Ovary (tissue), 9 donors: ENCODE results near the gene CAV1. TPM values are rescaled to one million over a fixed set of nuclear protein-coding genes. Genes with fewer than 3 reads are reported as not detected.

Source experiments
- DNase-seq, 5 donors: peaks; one replicate each; pipeline ENCODE4 v3.0.0-alpha.2; 2019 to 2020
- H3K27ac ChIP-seq, 2 donors: fragments of 200-600 bp; one replicate each; pipeline versions ENCODE4 v1.5.1 to v1.8.0; 2019 to 2022
- H3K27me3 ChIP-seq: fragments of 200-600 bp; one replicate; pipeline ENCODE4 v1.8.0; 2022
- H3K36me3 ChIP-seq: fragments of 200-600 bp; sonication (generic); one replicate; pipeline ENCODE4 v1.5.1; 2019
- H3K4me1 ChIP-seq: one replicate; pipeline ENCODE4 v1.8.1; 2013; ENCODE audit warnings: mild to moderate bottlenecking, moderate library complexity; ENCODE audit not compliant: insufficient read depth
- H3K4me3 ChIP-seq: fragments of 200-600 bp; sonication (generic); one replicate; pipeline ENCODE4 v1.5.1; 2017
- H3K9me3 ChIP-seq, 2 donors: fragments of 200-600 bp in 1 of 2; sonication (generic) in 1 of 2; one replicate each; pipeline versions ENCODE4 v1.5.1 to v1.8.1; 2013 to 2019; ENCODE audit warnings: mild to moderate bottlenecking in 1 of 2, moderate library complexity in 1 of 2
- CTCF ChIP-seq, 3 donors: fragments of 450-650 bp in 2 of 3; fragments of 200-600 bp in 1 of 3; IDR thresholded peaks; one replicate each; pipeline versions ENCODE4 v1.5.1 to v1.8.0; 2016 to 2022; ENCODE audit warnings: antibody characterized with exemption in 3 of 3, mild to moderate bottlenecking in 1 of 3
- EP300 ChIP-seq: sonication (generic); formaldehyde crosslinking; IDR thresholded peaks from one replicate; pipeline ENCODE4 v1.6.1; 2017; ENCODE audit warnings: antibody characterized with exemption
- POLR2A ChIP-seq: fragments of 450-650 bp; IDR thresholded peaks from one replicate; pipeline ENCODE4 v1.6.1; 2017; ENCODE audit warnings: antibody characterized with exemption, mild to moderate bottlenecking, moderate library complexity
- WGBS, 3 donors: extraction: QIAGEN DNeasy Blood & Tissue Kit in 1 of 3; methylation state at CpG; one replicate each; pipeline versions ENCODE4 v1.1.5 to v1.1.7; 2013 to 2017; 5-methylcytosine and 5-hydroxymethylcytosine counted together
- intact Hi-C, 4 donors: fragments of 100-400 bp; cut with DNase I; formaldehyde crosslinking; loops; one replicate each; pipeline versions ENCODE4 v1.11.0 to v1.15.1; 2022 to 2023
- polyA plus RNA-seq, 2 donors: library from polyadenylated mRNA; stranded (reverse); fragments of 200-250 nt in 1 of 2; fragments of 350-450 nt in 1 of 2; fragmentation: Illumina TruSeq in 1 of 2; extraction: RNeasy Lipid Tissue Mini Kit (QIAGEN cat#74804) in 1 of 2; gene quantifications; one replicate each; pipeline ENCODE4 v1.2.3, GENCODE V29; 2013 to 2014
- total RNA-seq, 7 donors: library from RNA; depleted of rRNA in 2 of 7; stranded (reverse); fragments of >200 nt in 2 of 7; fragmentation: NEBNext Ultra II Directional in 3 of 7; extraction: Animal tissue kit (Norgen Biotek cat#: 25700) in 3 of 7; gene quantifications; one replicate each; pipeline versions ENCODE4 v1.1.0 to v1.2.4, GENCODE V29; 2016 to 2023
- donor health status: DM: no; HTN: no; CAD: no; lungs with moderate emphysema.
- donor health status: DM: no; HTN: no; CAD: no.
- donor health status: Bipolar disorder and iron deficiency.
- donor health status: DM: yes; HTN: yes; CAD: no.
- donor health status: DM: no; HTN: no; CAD: no.
- donor health status: DM: yes; HTN: yes; CAD: no.

The CAV1 gene
- total and polyA plus RNA-seq, 9 donors: 47.3 to 287 (median 101) TPM

GRCh38 chr7:116560021-116560970 is 35.5 kb downstream of the CAV1 start:
- H3K27ac ChIP-seq: no peak overlapping the region
- no peaks in the 10 kb centered on the region for H3K9me3 ChIP-seq
- no peaks in the 10 kb centered on the region for H3K36me3 ChIP-seq
- DNase-seq: no peak
- WGBS, 3 donors: 52 to 66% (median 63%) methylated on average over 7 of the region's 7 CpGs
- H3K4me3 ChIP-seq: no peak overlapping the region
- H3K27me3 ChIP-seq: no peaks in the 10 kb centered on the region
- TF ChIP-seq EP300 (no peak), CTCF (IDR thresholded peaks at IDR 0.05) (no peak)
- intact Hi-C loops: no loop called here
- H3K4me1 ChIP-seq: peaks cover 2% of the 10 kb centered on the region

DNA sequence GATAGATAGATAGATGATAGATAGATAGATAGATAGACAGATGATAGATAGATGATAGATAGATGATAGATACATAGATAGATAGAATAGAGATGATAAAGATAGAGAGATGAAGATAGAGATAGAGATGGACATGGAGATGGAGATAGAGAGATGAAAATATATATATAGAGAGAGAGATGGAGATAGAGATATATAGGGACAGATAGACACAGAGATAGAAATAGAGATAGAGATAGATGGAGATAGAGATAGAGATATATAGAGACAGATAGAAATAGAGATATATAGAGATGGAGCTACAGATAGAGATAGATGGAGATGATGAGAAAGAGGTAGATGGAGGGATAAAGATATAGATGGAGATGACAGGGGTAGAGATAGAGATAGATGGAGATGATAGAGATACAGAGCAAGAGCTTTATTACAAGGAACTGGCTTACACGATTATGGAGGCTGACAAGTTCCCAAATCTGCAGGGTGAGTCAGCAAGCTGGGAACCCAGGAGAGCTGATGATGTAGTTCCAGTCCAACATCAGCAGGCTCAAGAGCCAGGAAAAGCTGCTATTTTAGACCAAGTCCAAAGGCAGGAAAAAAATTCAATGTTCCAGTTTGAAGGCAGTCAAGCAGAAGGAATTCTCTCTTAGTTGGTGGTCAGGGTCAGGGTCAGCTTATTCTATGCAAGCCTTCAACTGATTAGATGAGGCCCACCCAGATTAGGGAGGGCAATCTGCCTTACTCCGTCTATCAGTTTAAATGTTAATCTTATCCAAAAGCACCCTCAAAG is 37.1 kb downstream of the CAV1 start:
- H3K27ac ChIP-seq: no peak overlapping the region
- no peaks in the 10 kb centered on the region for H3K27me3 ChIP-seq
- no peak overlapping the region for H3K4me3 ChIP-seq
- H3K36me3 ChIP-seq: no peaks in the 10 kb centered on the region
- H3K4me1 ChIP-seq: peaks cover 2% of the 10 kb centered on the region
- no peak for TF ChIP-seq POLR2A
- no peak for TF ChIP-seq EP300
- TF ChIP-seq CTCF (IDR thresholded peaks at IDR 0.05): no peak
- WGBS, 3 donors: 52 to 71% (median 62%) methylated on average over 2 of the region's 2 CpGs
- intact Hi-C loops: no loop called here
- no peaks in the 10 kb centered on the region for H3K9me3 ChIP-seq
- peak in 1 of 5 donors; percentile 27 for DNase-seq

DNA sequence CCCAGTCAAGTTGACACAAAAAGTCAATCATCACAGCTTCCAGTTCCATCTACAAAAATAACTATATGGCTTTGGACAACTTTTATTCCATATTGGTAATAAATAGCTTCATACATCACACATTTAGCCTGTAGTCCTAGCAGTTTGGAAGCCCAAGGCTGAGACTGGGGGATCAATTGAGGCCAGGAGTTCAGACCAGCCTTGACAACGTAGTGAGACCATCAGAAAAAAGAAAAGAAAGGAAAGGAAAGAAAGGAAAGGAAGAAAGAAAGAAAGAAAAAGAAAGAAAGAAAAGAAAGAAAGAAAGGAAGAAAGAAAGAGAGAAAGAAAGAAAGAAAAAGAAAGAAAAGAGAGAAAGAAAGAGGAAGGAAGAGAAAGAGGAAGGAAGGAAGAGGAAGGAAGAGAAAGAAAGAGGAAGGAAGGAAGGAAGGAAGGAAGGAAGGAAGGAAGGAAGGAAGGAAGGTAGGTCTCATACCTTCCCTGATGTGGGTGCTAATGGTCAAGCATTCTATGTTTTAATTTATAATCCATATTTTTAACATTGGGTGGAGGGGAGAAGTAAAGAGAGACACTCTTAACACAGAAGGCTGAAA is 37.8 kb downstream of the CAV1 start:
- no peaks in the 10 kb centered on the region for H3K9me3 ChIP-seq
- no peak for DNase-seq
- peaks cover 2% of the 10 kb centered on the region for H3K4me1 ChIP-seq
- no peak overlapping the region for H3K27ac ChIP-seq
- intact Hi-C loops: no loop called here
- 95 to 100% (median 96%) methylated on average over 1 of the region's 1 CpG for WGBS, 3 donors
- no peak overlapping the region for H3K4me3 ChIP-seq
- H3K27me3 ChIP-seq: no peaks in the 10 kb centered on the region
- H3K36me3 ChIP-seq: no peaks in the 10 kb centered on the region
- TF ChIP-seq EP300 (no peak), POLR2A (no peak), CTCF (IDR thresholded peaks at IDR 0.05) (no peak)

DNA sequence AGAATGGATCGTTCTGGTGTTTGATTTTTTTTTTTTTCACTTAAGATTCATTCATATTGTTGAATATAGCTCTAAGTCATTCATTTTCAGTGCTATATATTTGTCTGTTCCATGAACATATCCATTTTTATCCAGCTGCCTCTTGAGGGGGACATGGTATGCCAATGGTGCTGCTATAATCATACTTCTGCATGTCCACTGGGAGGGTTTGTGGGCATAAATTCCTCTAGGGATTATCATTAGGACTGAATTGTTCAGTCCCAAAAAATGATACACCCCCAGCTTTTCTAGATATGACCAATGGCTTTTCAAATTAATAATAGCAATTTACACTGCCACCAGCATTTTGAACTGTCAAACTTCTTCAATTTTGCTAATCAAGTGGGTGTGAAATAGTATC is 41.1 kb downstream of the CAV1 start:
- TF ChIP-seq POLR2A (no peak), EP300 (no peak), CTCF (IDR thresholded peaks at IDR 0.05) (no peak)
- WGBS, 3 donors: 83 to 88% (median 86%) methylated on average over 1 of the region's 1 CpG
- Histone ChIP-seq H3K4me3 (no peak overlapping the region), H3K27me3 (no peaks in the 10 kb centered on the region), H3K4me1 (no peaks in the 10 kb centered on the region), H3K27ac (no peak overlapping the region), H3K36me3 (no peaks in the 10 kb centered on the region), H3K9me3 (no peaks in the 10 kb centered on the region)
- intact Hi-C loops: no loop called here
- no peak for DNase-seq
